Measurements from ENCODE around the gene SIGMAR1. TPM values are rescaled to one million over a fixed set of nuclear protein-coding genes. Genes with fewer than 3 reads are reported as not detected.
A peak's percentile ranks its signal among the peaks of the same experiment; 100 is the strongest.

SIGMAR1 gene
- total and polyA plus RNA-seq, 2 of the 4 experiments (the other 2 are of a cell fraction): 44.6 to 88.9 TPM

DNA sequence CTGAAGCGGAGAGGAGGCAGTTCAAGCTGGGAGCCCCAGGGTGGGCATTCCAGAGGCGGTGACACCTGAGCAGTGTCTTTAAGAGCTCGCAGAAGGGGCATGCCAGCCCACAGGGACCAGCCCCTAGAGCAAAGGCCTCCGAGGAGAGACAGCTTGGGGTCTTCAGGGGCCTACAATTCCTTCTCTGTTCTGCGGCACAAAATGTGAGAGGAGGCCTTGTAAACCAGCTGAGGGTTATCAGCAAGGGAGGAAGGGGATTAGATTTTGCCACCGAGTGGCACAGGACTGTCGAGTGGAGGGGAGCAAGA lies 505 bp upstream of the SIGMAR1 start:
- H3K56ac ChIP-seq (ENCODE audit: extremely low read depth, insufficient read depth, low read length): 0 out of 2 replicates have a peak overlapping the region, but pooled peaks have one; percentile 27
- H3K79me1 ChIP-seq (ENCODE audit: low read depth in 1 of 2, low read length in 2 of 2): peaks cover 13 to 36% of the 10 kb centered on the region in 2 experiments
- intact Hi-C loops (cut with micrococcal nuclease) (no loop called here), in situ Hi-C loops (cut with MboI; ENCODE audit: low sequenced_read_pairs) (no loop called here), dilution Hi-C loops (cut with HindIII; ENCODE audit: low sequenced_read_pairs, unreplicated experiment) (no loop called here)
- peak overlapping the region; percentile 71 for H2BK5ac ChIP-seq (ENCODE audit: low read depth, low read length, poor library complexity, severe bottlenecking)
- H3K36me3 ChIP-seq (ENCODE audit: control insufficient read depth, insufficient read depth, low read length): peaks cover 6% of the 10 kb centered on the region
- H2BK15ac ChIP-seq (ENCODE audit: low read depth, low read length): no peak overlapping the region
- peak overlapping the region; percentile 81 for H2BK120ac ChIP-seq (ENCODE audit: low read depth, low read length)
- H4K20me1 ChIP-seq (ENCODE audit: insufficient read depth, low read length): peaks cover 9% of the 10 kb centered on the region; the same call in 1 of the 2 replicates
- 4% methylated on average over 4 of the region's 7 CpGs; no CpG with 5 or more reads in 1 of the 2 experiments for WGBS, 2 experiments (ENCODE audit: extremely low coverage in 2 of 2, insufficient read length in 1 of 2)
- DNase-seq (no peak), ATAC-seq (ENCODE audit: low read depth) (no peak)
- H4K8ac ChIP-seq (ENCODE audit: low read depth in 2 of 2, low read length in 2 of 2): peak overlapping the region; percentile 96 to 99
- POLR2A ChIA-PET (ENCODE audit: unreplicated experiment): interaction anchor here (2.0 kb wide), 1 partner anchor 9 kb away, joined by 10 read pairs; the partner anchor contains the start of gene GALT
- peak overlapping the region; percentile 30 for H3K23ac ChIP-seq (ENCODE audit: low read depth, low read length)
- CTCF ChIA-PET: interaction anchor here (0.6 kb wide), 1 partner anchor 9 kb away, joined by 3 read pairs; the partner anchor contains the start of gene GALT
- H4K91ac ChIP-seq (ENCODE audit: insufficient read depth, low read depth, low read length): peak overlapping the region; percentile 85
- peak overlapping the region; percentile 96 for H2AK5ac ChIP-seq (ENCODE audit: low read depth, low read length)
- no peak overlapping the region; the same call in 1 of the 2 replicates for H2BK20ac ChIP-seq (ENCODE audit: low read depth, low read length)
- H3K14ac ChIP-seq (replicated peaks; ENCODE audit: low read depth, low read length): peak overlapping the region; percentile 91
- no peaks in the 10 kb centered on the region for H3K27me3 ChIP-seq (ENCODE audit: control insufficient read depth, insufficient read depth, low read length)
- H3K9me1 ChIP-seq (ENCODE audit: insufficient read depth, low read length): peaks cover 13% of the 10 kb centered on the region; the same call in 1 of the 2 replicates
- TF ChIP-seq RAD21 (IDR thresholded peaks at IDR 0.05; ENCODE audit: low read length) (no peak), USF2 (IDR thresholded peaks at IDR 0.05; ENCODE audit: low read depth, low read length) (no peak), POLR2A (IDR thresholded peaks at IDR 0.05; ENCODE audit: low read depth, low read length) (no peak), SMC3 (IDR thresholded peaks at IDR 0.05; ENCODE audit: low read depth, low read length) (no peak), FOS (IDR thresholded peaks at IDR 0.05; ENCODE audit: low read depth, low read length) (no peak), MAFK (IDR thresholded peaks at IDR 0.05; ENCODE audit: low read depth, low read length) (no peak), RCOR1 (IDR thresholded peaks at IDR 0.05; ENCODE audit: insufficient replicate concordance, low read length) (no peak), CHD1 (IDR thresholded peaks at IDR 0.05; ENCODE audit: low read depth, low read length) (no peak), BHLHE40 (IDR thresholded peaks at IDR 0.05; ENCODE audit: low read depth, low read length) (no peak), CEBPB (IDR thresholded peaks at IDR 0.05; ENCODE audit: low read depth, low read length) (no peak), MXI1 (IDR thresholded peaks at IDR 0.05; ENCODE audit: borderline replicate concordance, low read depth, low read length) (no peak), NFE2L2 (IDR thresholded peaks at IDR 0.05; ENCODE audit: low read depth, low read length) (no peak), RFX5 (IDR thresholded peaks at IDR 0.05; ENCODE audit: low read depth, low read length) (no peak), MAZ (IDR thresholded peaks at IDR 0.05; ENCODE audit: borderline replicate concordance, low read depth, low read length) (no peak)
- TF ChIP-seq, protein P1, sequence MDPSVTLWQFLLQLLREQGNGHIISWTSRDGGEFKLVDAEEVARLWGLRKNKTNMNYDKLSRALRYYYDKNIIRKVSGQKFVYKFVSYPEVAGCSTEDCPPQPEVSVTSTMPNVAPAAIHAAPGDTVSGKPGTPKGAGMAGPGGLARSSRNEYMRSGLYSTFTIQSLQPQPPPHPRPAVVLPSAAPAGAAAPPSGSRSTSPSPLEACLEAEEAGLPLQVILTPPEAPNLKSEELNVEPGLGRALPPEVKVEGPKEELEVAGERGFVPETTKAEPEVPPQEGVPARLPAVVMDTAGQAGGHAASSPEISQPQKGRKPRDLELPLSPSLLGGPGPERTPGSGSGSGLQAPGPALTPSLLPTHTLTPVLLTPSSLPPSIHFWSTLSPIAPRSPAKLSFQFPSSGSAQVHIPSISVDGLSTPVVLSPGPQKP (IDR thresholded peaks at IDR 0.05; ENCODE audit: borderline replicate concordance, low read depth, low read length): no peak
- TF ChIP-seq, protein P2, sequence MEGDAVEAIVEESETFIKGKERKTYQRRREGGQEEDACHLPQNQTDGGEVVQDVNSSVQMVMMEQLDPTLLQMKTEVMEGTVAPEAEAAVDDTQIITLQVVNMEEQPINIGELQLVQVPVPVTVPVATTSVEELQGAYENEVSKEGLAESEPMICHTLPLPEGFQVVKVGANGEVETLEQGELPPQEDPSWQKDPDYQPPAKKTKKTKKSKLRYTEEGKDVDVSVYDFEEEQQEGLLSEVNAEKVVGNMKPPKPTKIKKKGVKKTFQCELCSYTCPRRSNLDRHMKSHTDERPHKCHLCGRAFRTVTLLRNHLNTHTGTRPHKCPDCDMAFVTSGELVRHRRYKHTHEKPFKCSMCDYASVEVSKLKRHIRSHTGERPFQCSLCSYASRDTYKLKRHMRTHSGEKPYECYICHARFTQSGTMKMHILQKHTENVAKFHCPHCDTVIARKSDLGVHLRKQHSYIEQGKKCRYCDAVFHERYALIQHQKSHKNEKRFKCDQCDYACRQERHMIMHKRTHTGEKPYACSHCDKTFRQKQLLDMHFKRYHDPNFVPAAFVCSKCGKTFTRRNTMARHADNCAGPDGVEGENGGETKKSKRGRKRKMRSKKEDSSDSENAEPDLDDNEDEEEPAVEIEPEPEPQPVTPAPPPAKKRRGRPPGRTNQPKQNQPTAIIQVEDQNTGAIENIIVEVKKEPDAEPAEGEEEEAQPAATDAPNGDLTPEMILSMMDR (conservative IDR thresholded peaks at IDR 0.05; ENCODE audit: low read depth, low read length): no peak
- H3K4me3 ChIP-seq (ENCODE audit: insufficient read depth, low read depth, low read length): peak overlapping the region; percentile 84
- H3K4ac ChIP-seq (ENCODE audit: low read depth, low read length): peak overlapping the region; percentile 90
- peak overlapping the region; percentile 81 for H3K27ac ChIP-seq (ENCODE audit: insufficient read depth, low read length)
- no peaks in the 10 kb centered on the region for H3K9me3 ChIP-seq (ENCODE audit: control insufficient read depth, insufficient read depth, low read length)
- H2AK9ac ChIP-seq (replicated peaks; ENCODE audit: low read depth, low read length, poor library complexity): peak overlapping the region; percentile 63
- H3K18ac ChIP-seq (ENCODE audit: low read depth, low read length): no peak overlapping the region; the same call in 1 of the 2 replicates
- H3K9ac ChIP-seq (ENCODE audit: low read depth, low read length): peak overlapping the region; percentile 70
- H2AFZ ChIP-seq (replicated peaks; ENCODE audit: low read length, poor library complexity): peak overlapping the region; percentile 97
- H3K4me1 ChIP-seq (ENCODE audit: control insufficient read depth, insufficient read depth, low read length): peaks cover 4% of the 10 kb centered on the region
- peak overlapping the region; percentile 87 for H3K4me2 ChIP-seq (ENCODE audit: low read depth, low read length)
- BruUV-seq (replicated peaks): no TSS peak
- H4K5ac ChIP-seq (ENCODE audit: low read depth, low read length): peak overlapping the region; percentile 93

Measured in IMR-90 (cell line).